ENCODE results near the gene ANK3.
A peak's percentile ranks its signal among the peaks of the same experiment; 100 is the strongest.

Gene ANK3

GRCh38 chr10:60413306-60414012, 23.8 kb upstream of the ANK3 start:
- peak; percentile 45 for DNase-seq (ENCODE audit: low read depth)

GRCh38 chr10:60410970-60411369, 21.3 kb upstream of the ANK3 start:
- no peak for DNase-seq (ENCODE audit: low read depth)

GRCh38 chr10:60409202-60409601, 19.5 kb upstream of the ANK3 start:
- no peak for DNase-seq (ENCODE audit: low read depth)

GRCh38 chr10:60406182-60406581, 16.5 kb upstream of the ANK3 start:
- no peak for DNase-seq (ENCODE audit: low read depth)

- DNase-seq (ENCODE audit: low read depth): no peak
Observed at GRCh38 chr10:60405172-60405571, 15.5 kb upstream of the ANK3 start.

GRCh38 chr10:60403168-60403873, 13.6 kb upstream of the ANK3 start:
- no peak for DNase-seq (ENCODE audit: low read depth)

- DNase-seq (ENCODE audit: low read depth): no peak
Observed at GRCh38 chr10:60400366-60400765, 10.7 kb upstream of the ANK3 start.

GRCh38 chr10:60399328-60399727, 9.7 kb upstream of the ANK3 start:
- no peak for DNase-seq (ENCODE audit: low read depth)

- no peak for DNase-seq (ENCODE audit: low read depth)
Observed at GRCh38 chr10:60397792-60398191, 8.1 kb upstream of the ANK3 start.

GRCh38 chr10:60396766-60397165, 7.1 kb upstream of the ANK3 start:
- DNase-seq (ENCODE audit: low read depth): no peak

GRCh38 chr10:60395711-60396110, 6.0 kb upstream of the ANK3 start:
- no peak for DNase-seq (ENCODE audit: low read depth)

- DNase-seq (ENCODE audit: low read depth): no peak
Observed at GRCh38 chr10:60394446-60394845, 4.8 kb upstream of the ANK3 start.

GRCh38 chr10:60390224-60390626, 550 bp upstream of the ANK3 start:
- DNase-seq (ENCODE audit: low read depth): no peak

GRCh38 chr10:60388709-60389301, 870 bp downstream of the ANK3 start:
- DNase-seq (ENCODE audit: low read depth): no peak

- DNase-seq (ENCODE audit: low read depth): no peak
Observed at GRCh38 chr10:60388116-60388625, 1.5 kb downstream of the ANK3 start.

GRCh38 chr10:60387531-60387930, 2.1 kb downstream of the ANK3 start:
- DNase-seq (ENCODE audit: low read depth): no peak

GRCh38 chr10:60385399-60385738, 4.3 kb downstream of the ANK3 start:
- no peak for DNase-seq (ENCODE audit: low read depth)

- peak; percentile 95 for DNase-seq (ENCODE audit: low read depth)
Observed at GRCh38 chr10:60384708-60385398, 4.8 kb downstream of the ANK3 start.

- peak; percentile 45 for DNase-seq (ENCODE audit: low read depth)
Observed at GRCh38 chr10:60384011-60384410, 5.7 kb downstream of the ANK3 start.

- DNase-seq (ENCODE audit: low read depth): peak; percentile 12
Observed at GRCh38 chr10:60382946-60383681, 6.6 kb downstream of the ANK3 start.

GRCh38 chr10:60380781-60381180, 8.9 kb downstream of the ANK3 start:
- no peak for DNase-seq (ENCODE audit: low read depth)

- no peak for DNase-seq (ENCODE audit: low read depth)
Observed at GRCh38 chr10:60377955-60378354, 11.7 kb downstream of the ANK3 start.
